ENCODE results near the gene ICAM5.

Gene ICAM5

GRCh38 chr19:10283301-10284064, 6.3 kb upstream of the ICAM5 start:
- H3K27me3 Mint-ChIP-seq, result peaks cover 17% of the 10 kb centered on the region
- DNase-seq, result no peak
- H3K9me3 Mint-ChIP-seq, result no peaks in the 10 kb centered on the region
- H3K27ac Mint-ChIP-seq, result no peak overlapping the region
- H3K4me3 Mint-ChIP-seq, result no peak overlapping the region
- no peak for ATAC-seq
- H3K4me1 Mint-ChIP-seq, result peaks cover 50% of the 10 kb centered on the region

GRCh38 chr19:10284065-10284959, 5.4 kb upstream of the ICAM5 start:
- H3K4me3 Mint-ChIP-seq, result no peak overlapping the region

GRCh38 chr19:10284960-10285278, 4.8 kb upstream of the ICAM5 start:
- no peak for DNase-seq
- Mint-ChIP-seq H3K4me1 (peaks cover 49% of the 10 kb centered on the region), H3K9me3 (no peaks in the 10 kb centered on the region), H3K27ac (no peak overlapping the region), H3K4me3 (no peak overlapping the region), H3K27me3 (peaks cover 26% of the 10 kb centered on the region)
- ATAC-seq, result no peak

More at GRCh38 chr19:10284065-10284959, 5.4 kb upstream of the ICAM5 start:
- Mint-ChIP-seq H3K4me1 (peaks cover 50% of the 10 kb centered on the region), H3K27me3 (peaks cover 25% of the 10 kb centered on the region), H3K27ac (no peak overlapping the region), H3K9me3 (no peaks in the 10 kb centered on the region)
- DNase-seq (no peak), ATAC-seq (no peak)

GRCh38 chr19:10285393-10285792, 4.4 kb upstream of the ICAM5 start:
- ATAC-seq, result no peak
- H3K27ac Mint-ChIP-seq, result no peak overlapping the region
- no peak for DNase-seq
- H3K9me3 Mint-ChIP-seq, result no peaks in the 10 kb centered on the region
- no peak overlapping the region for H3K4me3 Mint-ChIP-seq
- H3K4me1 Mint-ChIP-seq, result peaks cover 52% of the 10 kb centered on the region
- peaks cover 31% of the 10 kb centered on the region for H3K27me3 Mint-ChIP-seq

- H3K27ac Mint-ChIP-seq, result no peak within 1 kb of the TSS
- H3K4me3 Mint-ChIP-seq, result peak within 1 kb of the TSS; percentile 59 to 73
- peak; percentile 39 to 46 for DNase-seq
- no peaks in the 10 kb centered on the region for H3K9me3 Mint-ChIP-seq
- H3K4me1 Mint-ChIP-seq, result peaks cover 69% of the 10 kb centered on the region
- peak; percentile 63 for ATAC-seq
- peaks cover 48% of the 10 kb centered on the region for H3K27me3 Mint-ChIP-seq
Observed at GRCh38 chr19:10286803-10287737, 2.7 kb upstream of the ICAM5 start, which contains the start of gene ICAM4. Gene ICAM4, plus strand, starts transcription at chr19:10286955. Its CDS starts 58 bp downstream, at chr19:10287013.

GRCh38 chr19:10288662-10289166, 1.0 kb upstream of the ICAM5 start:
- peaks cover 85% of the 10 kb centered on the region for H3K4me1 Mint-ChIP-seq
- H3K27ac Mint-ChIP-seq, result peak overlapping the region in 1 of 2 donors; percentile 62
- ATAC-seq (peak; percentile 22), DNase-seq (peak; percentile 38 to 54)
- peaks cover 64% of the 10 kb centered on the region for H3K27me3 Mint-ChIP-seq
- H3K9me3 Mint-ChIP-seq, result no peaks in the 10 kb centered on the region
- peak overlapping the region; percentile 71 to 85 for H3K4me3 Mint-ChIP-seq

GRCh38 chr19:10289167-10289835, 451 bp upstream of the ICAM5 start:
- Mint-ChIP-seq H3K27ac (peak overlapping the region in 1 of 2 donors; percentile 62), H3K9me3 (no peaks in the 10 kb centered on the region), H3K4me1 (peaks cover 91% of the 10 kb centered on the region), H3K27me3 (peaks cover 70% of the 10 kb centered on the region), H3K4me3 (peak overlapping the region; percentile 71 to 85)
- ATAC-seq (peak; percentile 66), DNase-seq (peak; percentile 74 to 80)

GRCh38 chr19:10290357-10290875, 664 bp downstream of the ICAM5 start:
- H3K9me3 Mint-ChIP-seq, result no peaks in the 10 kb centered on the region
- ATAC-seq (no peak), DNase-seq (peak; percentile 17 to 26)
- peaks cover 97% of the 10 kb centered on the region for H3K4me1 Mint-ChIP-seq
- peaks cover 81% of the 10 kb centered on the region for H3K27me3 Mint-ChIP-seq
- no peak overlapping the region for H3K27ac Mint-ChIP-seq
- peak overlapping the region; percentile 71 to 85 for H3K4me3 Mint-ChIP-seq

GRCh38 chr19:10290876-10291553, 1.3 kb downstream of the ICAM5 start:
- peak; percentile 5 for ATAC-seq
- H3K9me3 Mint-ChIP-seq, result no peaks in the 10 kb centered on the region
- peaks cover 98% of the 10 kb centered on the region for H3K4me1 Mint-ChIP-seq
- peak overlapping the region; percentile 71 to 85 for H3K4me3 Mint-ChIP-seq
- peaks cover 87% of the 10 kb centered on the region for H3K27me3 Mint-ChIP-seq
- DNase-seq, result peak; percentile 47 to 52
- H3K27ac Mint-ChIP-seq, result no peak overlapping the region

GRCh38 chr19:10291554-10292205, 1.9 kb downstream of the ICAM5 start:
- peak overlapping the region in 1 of 2 donors; percentile 19 for H3K27ac Mint-ChIP-seq
- DNase-seq (no peak), ATAC-seq (no peak)
- peaks cover 88% of the 10 kb centered on the region for H3K27me3 Mint-ChIP-seq
- H3K9me3 Mint-ChIP-seq, result no peaks in the 10 kb centered on the region
- H3K4me1 Mint-ChIP-seq, result peaks cover 92% of the 10 kb centered on the region
- H3K4me3 Mint-ChIP-seq, result peak overlapping the region; percentile 71 to 85

- H3K4me3 Mint-ChIP-seq, result peak overlapping the region; percentile 71 to 85
- H3K27ac Mint-ChIP-seq, result no peak overlapping the region
- peaks cover 85% of the 10 kb centered on the region for H3K4me1 Mint-ChIP-seq
- no peaks in the 10 kb centered on the region for H3K9me3 Mint-ChIP-seq
- H3K27me3 Mint-ChIP-seq, result peaks cover 83% of the 10 kb centered on the region
- DNase-seq, result peak; percentile 74 to 77
- peak; percentile 57 for ATAC-seq
Observed at GRCh38 chr19:10292206-10292788, 2.5 kb downstream of the ICAM5 start.

GRCh38 chr19:10292789-10293636, 3.3 kb downstream of the ICAM5 start:
- DNase-seq (no peak), ATAC-seq (no peak)
- H3K9me3 Mint-ChIP-seq, result no peaks in the 10 kb centered on the region
- H3K4me1 Mint-ChIP-seq, result peaks cover 78% of the 10 kb centered on the region
- H3K4me3 Mint-ChIP-seq, result peak overlapping the region; percentile 71 to 85
- H3K27me3 Mint-ChIP-seq, result peaks cover 76% of the 10 kb centered on the region
- H3K27ac Mint-ChIP-seq, result no peak overlapping the region

Measured in stimulated activated naive CD8-positive, alpha-beta T cell treated with anti-CD3 and anti-CD28 coated beads, Interleukin-15, amount 100 ng/mL, for 72 hours (primary cell).